Mesenteric fat pad (tissue), 1 donor: ENCODE results near the gene FAM78A. TPM values are rescaled to one million over a fixed set of nuclear protein-coding genes. Genes with fewer than 3 reads are reported as not detected.
"Not testable (repeated sequence)": the region's sequence is repeated elsewhere in the genome, so short reads cannot be mapped to it uniquely, and the experiment has no call there.

Source experiments
- DNase-seq: peaks from one replicate; pipeline ENCODE4 v3.0.0-alpha.2; 2020; ENCODE audit warnings: low spot score
- total RNA-seq: library from RNA; stranded (reverse); fragmentation: NEBNext Ultra II Directional; extraction: Animal tissue kit (Norgen Biotek cat#: 25700); gene quantifications from one replicate; pipeline ENCODE4 v1.2.1, GENCODE V29; 2021
- donor health status: DM: yes; HTN: yes; CAD: no.

FAM78A gene
- total RNA-seq, 1 donor from 2014 or later = 6.3 TPM

- no peak for DNase-seq
Measured at GRCh38 chr9:131270171-131271015, 5.9 kb downstream of the FAM78A start.

- no peak for DNase-seq
Measured at GRCh38 chr9:131266266-131267229, 9.8 kb downstream of the FAM78A start.

- DNase-seq = no peak
Measured at GRCh38 chr9:131264231-131264630, 12.1 kb downstream of the FAM78A start.

DNA sequence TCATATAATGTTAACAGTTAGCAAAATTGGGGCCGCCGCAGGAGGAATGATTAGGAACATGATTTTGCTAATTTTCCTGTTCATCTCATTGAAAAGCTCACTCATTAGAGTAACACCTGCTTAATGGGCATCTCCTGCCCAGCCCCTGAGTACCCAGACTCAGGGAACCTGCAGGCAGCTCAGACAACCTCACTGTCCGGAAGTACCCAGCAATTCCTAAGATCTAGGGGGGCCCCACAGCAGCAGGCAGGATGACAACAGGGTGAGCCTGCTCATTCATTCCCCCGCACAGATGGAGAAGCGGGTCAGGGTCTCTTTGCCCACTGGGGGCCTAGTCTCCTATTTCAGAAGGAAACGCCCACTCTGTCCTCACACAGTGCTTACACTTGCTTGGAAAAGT, 12.6 kb downstream of the FAM78A start:
- no peak for DNase-seq

DNA sequence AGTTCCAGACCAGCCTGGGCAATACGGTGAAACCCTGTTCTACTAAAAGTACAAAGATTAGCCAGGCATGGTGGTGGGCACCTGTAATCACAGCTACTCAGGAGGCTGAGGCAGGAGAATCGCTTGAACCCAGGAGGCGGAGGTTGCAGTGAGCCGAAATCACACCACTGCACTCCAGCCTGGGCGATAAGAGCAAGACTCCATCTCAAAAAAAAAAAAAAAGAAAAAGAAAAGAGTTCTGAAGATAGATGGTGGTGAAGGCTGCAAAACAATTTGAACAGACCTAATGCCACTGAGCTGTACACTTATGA, 13.3 kb downstream of the FAM78A start:
- not testable (repeated sequence) for DNase-seq

GRCh38 chr9:131262327-131263032, 13.8 kb downstream of the FAM78A start:
- no peak for DNase-seq

- no peak for DNase-seq
Measured at GRCh38 chr9:131260751-131261452, 15.4 kb downstream of the FAM78A start.

DNA sequence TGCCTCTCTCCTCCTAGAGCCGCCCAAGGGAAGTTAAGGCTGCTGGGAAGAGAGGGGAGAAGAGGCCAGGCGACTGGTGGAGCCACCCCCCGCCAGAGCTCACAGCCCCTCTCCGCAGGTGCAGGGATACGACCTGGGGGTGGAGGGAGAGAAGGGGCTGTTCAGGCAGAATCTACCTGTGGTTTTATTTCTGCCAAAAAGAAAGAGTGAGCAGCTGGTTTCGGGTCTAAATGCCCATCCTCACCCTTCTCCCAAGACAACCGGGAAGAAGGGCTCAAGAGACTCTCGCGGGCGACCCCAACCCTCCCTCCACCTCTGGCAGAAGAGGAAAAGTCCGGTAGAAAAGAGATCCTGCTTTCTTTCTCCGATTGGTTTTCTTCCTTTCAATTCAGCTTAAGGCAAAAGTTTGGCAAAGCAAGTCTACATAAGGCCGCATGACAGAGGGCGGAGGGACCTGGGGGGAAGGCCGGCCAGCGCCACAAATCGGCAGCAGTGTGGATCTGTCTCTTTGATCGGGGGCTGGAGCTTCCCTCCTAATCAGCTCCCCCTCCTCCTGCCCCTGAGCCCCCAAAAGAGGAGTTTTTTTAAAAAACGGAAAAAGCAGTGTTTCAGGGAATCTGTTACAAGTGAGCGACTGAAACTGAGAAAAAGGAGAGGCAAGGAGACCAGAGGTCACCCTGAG, 16.3 kb downstream of the FAM78A start:
- no peak for DNase-seq

DNA sequence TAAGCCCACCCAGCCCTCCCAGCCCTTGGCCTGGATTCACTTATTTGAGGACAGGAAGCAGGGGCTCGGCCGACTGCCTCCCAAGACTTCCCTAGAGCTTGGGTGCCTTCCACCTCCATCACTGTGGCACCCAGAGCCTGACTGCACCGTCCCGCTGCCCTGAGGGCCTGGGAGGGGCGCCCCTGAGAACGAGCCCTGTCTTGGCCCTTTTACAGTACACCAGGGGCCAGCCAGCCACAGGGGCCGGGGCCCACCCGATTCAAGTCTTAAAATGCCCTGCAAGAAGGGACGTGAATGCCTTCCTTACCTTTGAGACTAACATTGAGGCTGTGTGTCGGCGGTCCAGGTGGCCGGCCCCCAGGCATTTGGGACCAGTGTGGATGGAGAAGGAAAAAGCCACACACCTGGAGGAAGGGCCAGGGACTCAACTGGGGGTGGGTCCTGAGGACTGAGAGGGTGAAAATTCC, 16.8 kb downstream of the FAM78A start:
- DNase-seq = no peak

GRCh38 chr9:131258698-131259431, 17.4 kb downstream of the FAM78A start:
- DNase-seq = no peak

DNA sequence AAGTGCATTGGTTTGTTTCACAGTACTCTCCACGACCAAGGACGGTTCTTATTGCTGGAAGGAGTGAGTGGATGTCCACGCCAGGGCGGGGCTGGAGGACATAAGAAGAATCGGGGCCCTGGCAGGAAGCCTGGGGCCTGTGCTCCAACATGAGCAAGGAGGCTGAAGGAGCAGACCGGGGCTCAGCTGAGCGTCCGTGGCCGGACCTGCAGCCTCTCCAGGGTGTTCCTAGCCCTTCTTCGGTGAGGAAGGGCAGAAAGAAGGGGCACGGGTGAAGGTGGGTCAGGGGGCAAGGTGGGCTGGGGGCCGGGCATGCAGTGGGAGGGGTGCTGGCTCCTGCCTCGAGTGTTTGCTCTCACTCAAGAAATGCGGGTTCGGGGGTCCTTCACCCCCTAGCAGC, 18.1 kb downstream of the FAM78A start:
- DNase-seq = no peak

DNA sequence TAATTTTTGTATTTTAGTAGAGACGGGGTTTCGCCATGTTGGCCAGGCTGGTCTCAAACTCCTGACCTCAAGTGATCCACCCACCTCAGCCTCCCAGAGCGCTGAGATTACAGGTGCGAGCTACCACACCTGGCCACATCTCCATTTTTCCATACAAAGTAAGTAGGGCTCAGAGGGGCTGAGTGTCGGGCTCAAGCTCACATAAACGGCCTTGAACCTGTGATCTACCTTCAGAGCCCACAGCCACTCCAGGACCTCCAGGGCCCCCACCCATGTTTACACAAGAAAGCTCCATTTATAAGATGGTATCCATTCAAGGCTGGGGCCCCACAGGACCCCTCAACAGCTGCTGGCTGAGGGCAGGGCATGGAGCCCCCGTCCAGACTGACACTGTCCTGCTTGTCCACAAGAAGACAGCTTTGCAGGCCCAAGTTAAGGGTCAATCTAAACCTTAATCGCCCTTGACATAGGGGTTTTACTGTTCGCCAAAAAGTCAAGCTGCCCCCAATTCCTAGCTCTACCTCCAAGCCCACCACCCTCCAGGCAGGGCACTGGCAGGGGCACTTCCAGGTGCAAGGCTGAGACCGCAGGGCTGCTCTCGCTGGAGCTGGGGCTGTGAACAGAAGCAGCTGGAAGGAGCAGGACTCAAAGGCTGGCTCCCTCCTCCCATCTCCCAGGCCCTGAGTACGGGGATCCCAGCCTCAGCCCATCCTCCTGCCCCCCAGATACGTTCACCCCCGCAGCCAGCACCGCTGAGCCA, 18.9 kb downstream of the FAM78A start:
- DNase-seq = no peak

- no peak for DNase-seq
Measured at GRCh38 chr9:131255676-131256197, 20.6 kb downstream of the FAM78A start.

DNA sequence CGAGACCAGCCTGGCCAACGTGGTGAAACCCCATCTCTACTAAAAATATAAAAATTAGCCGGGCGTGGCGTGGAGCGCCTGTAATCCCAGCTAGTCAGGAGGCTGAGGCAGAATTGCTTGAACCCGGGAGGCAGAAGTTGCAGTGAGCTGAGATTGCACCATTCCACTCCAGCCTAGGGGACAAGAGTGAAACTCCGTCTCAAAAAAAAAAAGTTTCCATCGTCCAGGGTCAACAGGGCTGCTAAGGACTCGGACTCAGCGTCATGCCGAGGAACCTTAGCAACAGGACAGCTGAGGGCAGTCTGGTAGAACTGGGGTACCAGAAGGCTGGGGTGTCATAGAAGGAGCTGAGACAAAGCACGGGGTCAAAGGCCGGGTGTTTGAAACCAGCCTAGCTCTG, 21.7 kb downstream of the FAM78A start:
- no peak for DNase-seq

GRCh38 chr9:131253891-131254491, 22.3 kb downstream of the FAM78A start:
- DNase-seq = no peak

GRCh38 chr9:131252120-131252519, 24.2 kb downstream of the FAM78A start:
- DNase-seq = no peak

- DNase-seq = no peak
Measured at GRCh38 chr9:131246618-131247017, 29.7 kb downstream of the FAM78A start.

DNA sequence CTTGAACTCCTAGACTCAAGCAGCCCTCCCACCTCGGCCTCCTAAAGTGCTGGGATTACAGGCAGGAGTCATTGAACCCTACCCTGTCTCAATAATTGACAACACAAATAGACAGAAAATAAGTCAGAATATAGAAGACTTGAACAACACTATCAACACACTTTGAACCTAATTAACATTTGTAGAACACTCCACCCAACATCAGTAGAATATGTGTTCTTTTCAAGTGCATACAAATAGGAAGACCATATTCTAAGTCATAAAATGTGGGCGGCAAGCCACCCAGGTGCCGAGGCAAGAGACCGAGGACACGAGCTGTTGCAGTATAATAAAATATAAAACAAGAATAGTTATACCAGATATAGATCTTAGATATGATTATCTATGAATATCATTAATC, 32.0 kb downstream of the FAM78A start:
- DNase-seq = not testable (repeated sequence)
